Fibroblast of lung (primary cell): Measurements from ENCODE around the gene PEPD. TPM values are rescaled to one million over a fixed set of nuclear protein-coding genes. Genes with fewer than 3 reads are reported as not detected.
A peak's percentile ranks its signal among the peaks of the same experiment; 100 is the strongest.

ENCODE experiments used
- DNase-seq, 2 donors: peaks; one replicate each; pipeline versions ENCODE4 v3.0.0 to v3.0.0-alpha.2; 2010; ENCODE audit warnings: low read depth in 2 of 2
- H2AFZ ChIP-seq: 2 replicates; pipeline ENCODE4 v1.5.1; 2012; ENCODE audit warnings: low read length, control low read depth, inconsistent platforms
- H3K27ac ChIP-seq: 2 replicates; pipeline ENCODE4 v1.5.1; 2011; ENCODE audit warnings: low read length, control low read depth; ENCODE audit not compliant: insufficient read depth
- H3K27me3 ChIP-seq: 2 replicates; pipeline ENCODE4 v1.5.1; 2011; ENCODE audit warnings: mild to moderate bottlenecking, low read length; ENCODE audit not compliant: control insufficient read depth, insufficient read depth
- H3K36me3 ChIP-seq: 2 replicates; pipeline ENCODE4 v1.5.1; 2011; ENCODE audit warnings: low read length; ENCODE audit not compliant: control insufficient read depth, insufficient read depth
- H3K4me1 ChIP-seq: 2 replicates; pipeline ENCODE4 v1.5.1; 2011; ENCODE audit warnings: low read length; ENCODE audit not compliant: control insufficient read depth, insufficient read depth; ENCODE audit errors: extremely low read depth
- H3K4me2 ChIP-seq: 2 replicates; pipeline ENCODE4 v1.5.1; 2011; ENCODE audit warnings: low read length, control low read depth; ENCODE audit not compliant: insufficient read depth; ENCODE audit errors: extremely low read depth
- H3K4me3 ChIP-seq, 4 experiments: fragments of 200-600 bp in 1 of 4; sonication (generic) in 1 of 4; replicated peaks in 1 of 4; 2 replicates each; pipeline ENCODE4 v1.5.1; 2011 to 2016; ENCODE audit warnings: low read length in 4 of 4, low read depth in 3 of 4, mild to moderate bottlenecking in 3 of 4, control low read depth in 2 of 4, inconsistent platforms in 1 of 4, mixed read lengths in 1 of 4; ENCODE audit not compliant: insufficient read depth in 1 of 4; ENCODE audit errors: control extremely low read depth in 1 of 4
- H3K79me2 ChIP-seq: 2 replicates; pipeline ENCODE4 v1.5.1; 2012; ENCODE audit warnings: mild to moderate bottlenecking, low read length, inconsistent platforms; ENCODE audit not compliant: control insufficient read depth, insufficient read depth
- H3K9ac ChIP-seq: 2 replicates; pipeline ENCODE4 v1.5.1; 2011; ENCODE audit warnings: mild to moderate bottlenecking, low read length, control low read depth; ENCODE audit not compliant: insufficient read depth
- H3K9me3 ChIP-seq: 2 replicates; pipeline ENCODE4 v1.5.1; 2012; ENCODE audit warnings: low read depth, low read length; ENCODE audit not compliant: control insufficient read depth, insufficient read depth
- H4K20me1 ChIP-seq: 2 replicates; pipeline ENCODE4 v1.5.1; 2011; ENCODE audit warnings: low read length; ENCODE audit not compliant: control insufficient read depth, insufficient read depth; ENCODE audit errors: extremely low read depth
- CTCF ChIP-seq, 2 donors: IDR thresholded peaks in 1 of 2; conservative IDR thresholded peaks in 1 of 2; 1 replicate in 1 of 2; 2 replicates in 1 of 2; pipeline ENCODE4 v1.5.1; 2011 to 2012; ENCODE audit warnings: low read length in 2 of 2, control low read depth in 1 of 2, inconsistent platforms in 1 of 2, low read depth in 1 of 2, mild to moderate bottlenecking in 1 of 2
- EZH2 ChIP-seq: IDR thresholded peaks from 2 replicates; pipeline ENCODE4 v1.5.1; 2012; ENCODE audit warnings: low read length, control low read depth, mild to moderate bottlenecking; ENCODE audit errors: missing control alignments
- polyA plus RNA-seq, 2 donors: library from polyadenylated mRNA; depleted of rRNA in 1 of 2; stranded (reverse) in 1 of 2; unstranded in 1 of 2; fragments of >200 nt; gene quantifications; 2 replicates each; pipeline ENCODE4 v1.2.1, GENCODE V29; 2011 to 2012; ENCODE audit warnings: missing spikeins in 1 of 2
- total RNA-seq: library from RNA; depleted of rRNA; stranded (reverse); fragments of >200 nt; gene quantifications from 2 replicates; pipeline ENCODE4 v1.2.1, GENCODE V29; 2014

The PEPD gene
- total and polyA plus RNA-seq, 2 donors (not counting 1 experiment from before 2014, with no cell fraction given), result 59.8 to 81.9 TPM

- no peaks in the 10 kb centered on the region for H4K20me1 ChIP-seq
- H2AFZ ChIP-seq, result no peak overlapping the region
- no peaks in the 10 kb centered on the region for H3K27me3 ChIP-seq
- DNase-seq, result peak in 1 of 2 donors; percentile 6
- TF ChIP-seq CTCF (conservative IDR thresholded peaks at IDR 0.05 in 1 of 2, IDR thresholded peaks at IDR 0.05 in 1 of 2; ENCODE audit: low read depth in 1 of 2, low read length in 2 of 2), result no peak
- no peak for TF ChIP-seq EZH2
- no peak overlapping the region for H3K27ac ChIP-seq
- H3K4me2 ChIP-seq, result no peak overlapping the region
- H3K9ac ChIP-seq, result no peak overlapping the region
- no peak overlapping the region for H3K4me3 ChIP-seq
- H3K4me1 ChIP-seq, result no peaks in the 10 kb centered on the region
- no peaks in the 10 kb centered on the region for H3K79me2 ChIP-seq
- no peaks in the 10 kb centered on the region for H3K9me3 ChIP-seq
- no peaks in the 10 kb centered on the region for H3K36me3 ChIP-seq
Measured at GRCh38 chr19:33403973-33404304, 117.7 kb downstream of the PEPD start.

- DNase-seq, result peak in 1 of 2 donors; percentile 47
- H4K20me1 ChIP-seq, result no peaks in the 10 kb centered on the region
- no peak overlapping the region for H3K4me3 ChIP-seq
- no peaks in the 10 kb centered on the region for H3K9me3 ChIP-seq
- no peak overlapping the region for H3K9ac ChIP-seq
- H3K36me3 ChIP-seq, result no peaks in the 10 kb centered on the region
- no peaks in the 10 kb centered on the region for H3K27me3 ChIP-seq
- H2AFZ ChIP-seq, result no peak overlapping the region
- no peak for TF ChIP-seq CTCF (conservative IDR thresholded peaks at IDR 0.05 in 1 of 2, IDR thresholded peaks at IDR 0.05 in 1 of 2; ENCODE audit: low read depth in 1 of 2, low read length in 2 of 2)
- no peak for TF ChIP-seq EZH2
- no peaks in the 10 kb centered on the region for H3K4me1 ChIP-seq
- no peak overlapping the region for H3K27ac ChIP-seq
- H3K79me2 ChIP-seq, result no peaks in the 10 kb centered on the region
- no peak overlapping the region for H3K4me2 ChIP-seq
Measured at GRCh38 chr19:33403221-33403972, 118.2 kb downstream of the PEPD start.

- Histone ChIP-seq H3K9ac (no peak overlapping the region), H3K36me3 (no peaks in the 10 kb centered on the region), H2AFZ (no peak overlapping the region), H3K4me3 (no peak overlapping the region), H3K4me2 (no peak overlapping the region), H3K27ac (no peak overlapping the region), H3K9me3 (no peaks in the 10 kb centered on the region), H3K79me2 (no peaks in the 10 kb centered on the region), H4K20me1 (no peaks in the 10 kb centered on the region), H3K27me3 (no peaks in the 10 kb centered on the region), H3K4me1 (no peaks in the 10 kb centered on the region)
- TF ChIP-seq EZH2 (no peak), CTCF (conservative IDR thresholded peaks at IDR 0.05 in 1 of 2, IDR thresholded peaks at IDR 0.05 in 1 of 2; ENCODE audit: low read depth in 1 of 2, low read length in 2 of 2) (no peak)
- DNase-seq, result no peak
Measured at GRCh38 chr19:33402421-33403220, 119.0 kb downstream of the PEPD start.
